Measurements from ENCODE around the gene BCL3.
A peak's percentile ranks its signal among the peaks of the same experiment; 100 is the strongest.
"Not testable (repeated sequence)": the region's sequence is repeated elsewhere in the genome, so short reads cannot be mapped to it uniquely, and the experiment has no call there.

BCL3 gene

GRCh38 chr19:44770550-44771257, 22.2 kb downstream of the BCL3 start:
- Mint-ChIP-seq H3K4me1 (peaks cover 21% of the 10 kb centered on the region), H3K36me3 (ENCODE audit: low read depth) (no peaks in the 10 kb centered on the region), H3K27ac (peak overlapping the region; percentile 53 to 78 (median 56)), H3K4me3 (no peak overlapping the region), H3K27me3 (ENCODE audit: low read depth) (peaks cover 6% of the 10 kb centered on the region), H3K9me3 (peaks cover 5% of the 10 kb centered on the region)
- TF ChIP-seq CTCF (IDR thresholded peaks at IDR 0.05; ENCODE audit: unreplicated experiment in 3 of 3) = peak; percentile 74 to 89 (median 77)

GRCh38 chr19:44772144-44772543, 23.6 kb downstream of the BCL3 start:
- H3K36me3 Mint-ChIP-seq (ENCODE audit: low read depth); H3K27ac Mint-ChIP-seq: not testable (repeated sequence)

GRCh38 chr19:44772959-44773358, 24.5 kb downstream of the BCL3 start:
- Mint-ChIP-seq H3K27ac (peak overlapping the region in 2 of 3 experiments; percentile 62 to 77), H3K27me3 (ENCODE audit: low read depth) (peaks cover 13% of the 10 kb centered on the region), H3K9me3 (peaks cover 5% of the 10 kb centered on the region), H3K4me3 (peak overlapping the region in 1 of 3 experiments; percentile 19), H3K36me3 (ENCODE audit: low read depth) (no peaks in the 10 kb centered on the region), H3K4me1 (peaks cover 21% of the 10 kb centered on the region)
- no peak for TF ChIP-seq CTCF (IDR thresholded peaks at IDR 0.05; ENCODE audit: unreplicated experiment in 3 of 3)

More at GRCh38 chr19:44772144-44772543, 23.6 kb downstream of the BCL3 start:
- H3K9me3 Mint-ChIP-seq, H3K4me3 Mint-ChIP-seq: not testable (repeated sequence)
- peaks cover 21% of the 10 kb centered on the region for H3K4me1 Mint-ChIP-seq
- peaks cover 11% of the 10 kb centered on the region for H3K27me3 Mint-ChIP-seq (ENCODE audit: low read depth)

GRCh38 chr19:44775676-44776240, 27.2 kb downstream of the BCL3 start:
- TF ChIP-seq CTCF (IDR thresholded peaks at IDR 0.05; ENCODE audit: unreplicated experiment in 3 of 3) = no peak
- Mint-ChIP-seq H3K9me3 (no peaks in the 10 kb centered on the region), H3K4me1 (peaks cover 18% of the 10 kb centered on the region), H3K36me3 (ENCODE audit: low read depth) (no peaks in the 10 kb centered on the region), H3K27ac (no peak overlapping the region), H3K27me3 (ENCODE audit: low read depth) (peaks cover 14% of the 10 kb centered on the region), H3K4me3 (no peak overlapping the region)

GRCh38 chr19:44776402-44777096, 28.0 kb downstream of the BCL3 start:
- Mint-ChIP-seq H3K36me3 (ENCODE audit: low read depth) (no peaks in the 10 kb centered on the region), H3K4me1 (peaks cover 15% of the 10 kb centered on the region), H3K4me3 (no peak overlapping the region), H3K9me3 (no peaks in the 10 kb centered on the region), H3K27me3 (ENCODE audit: low read depth) (peaks cover 12% of the 10 kb centered on the region), H3K27ac (peak overlapping the region in 1 of 3 experiments; percentile 43)
- TF ChIP-seq CTCF (IDR thresholded peaks at IDR 0.05; ENCODE audit: unreplicated experiment in 3 of 3) = no peak

GRCh38 chr19:44777715-44778347, 29.3 kb downstream of the BCL3 start, which contains the start of gene CBLC:
CBLC (plus strand) TSS chr19:44777890; CDS start chr19:44777932, 42 bp downstream.
- peaks cover 15% of the 10 kb centered on the region for H3K4me1 Mint-ChIP-seq
- TF ChIP-seq CTCF (IDR thresholded peaks at IDR 0.05; ENCODE audit: unreplicated experiment in 3 of 3) = no peak

More at GRCh38 chr19:44777715-44778347, 29.3 kb downstream of the BCL3 start, which contains the start of gene CBLC:
- Mint-ChIP-seq H3K27ac (no peak within 1 kb of the TSS), H3K27me3 (ENCODE audit: low read depth) (peaks cover 12% of the 10 kb centered on the region), H3K9me3 (no peaks in the 10 kb centered on the region), H3K4me3 (peak within 1 kb of the TSS in 1 of 3 experiments; percentile 9), H3K36me3 (ENCODE audit: low read depth) (no peaks in the 10 kb centered on the region)

All from nephron (organoid).